ENCODE measurements around the gene PTPN4.

GRCh38 chr2:119794237-119794636 is 34.5 kb downstream of the PTPN4 start:
- no peak for TF ChIP-seq CTCF (IDR thresholded peaks at IDR 0.05)
- TF ChIP-seq POLR2A (IDR thresholded peaks at IDR 0.05), result no peak

Data from body of pancreas (tissue), 4 donors.